Memory B cell (primary cell): ENCODE results near the gene SRRT.

ENCODE experiments used
- ATAC-seq: fragments of 150-1000 bp; cut with Tn5 transposase; 2 replicates; pipeline ENCODE4 v1.10.0; 2021; ENCODE audit warnings: low read depth, mild to moderate bottlenecking, moderate library complexity
- DNase-seq, 2 donors: peaks; one replicate each; pipeline ENCODE4 v3.0.0; 2022; ENCODE audit warnings: low spot score in 2 of 2
- H3K27ac Mint-ChIP-seq: one replicate; pipeline ENCODE4 v1.8.0; 2022; ENCODE audit warnings: mild to moderate bottlenecking, moderate library complexity, mixed read lengths
- H3K27me3 Mint-ChIP-seq: one replicate; pipeline ENCODE4 v1.8.0; 2022; ENCODE audit warnings: mixed read lengths
- H3K36me3 Mint-ChIP-seq: one replicate; pipeline ENCODE4 v1.8.0; 2022; ENCODE audit warnings: mild to moderate bottlenecking, mixed read lengths
- H3K4me1 Mint-ChIP-seq: one replicate; pipeline ENCODE4 v1.8.0; 2022; ENCODE audit warnings: mixed read lengths
- H3K4me3 Mint-ChIP-seq: one replicate; pipeline ENCODE4 v1.8.0; 2022; ENCODE audit warnings: mild to moderate bottlenecking, moderate library complexity, mixed read lengths
- H3K9me3 Mint-ChIP-seq: one replicate; pipeline ENCODE4 v1.8.0; 2022; ENCODE audit warnings: mixed read lengths

Gene SRRT

DNA sequence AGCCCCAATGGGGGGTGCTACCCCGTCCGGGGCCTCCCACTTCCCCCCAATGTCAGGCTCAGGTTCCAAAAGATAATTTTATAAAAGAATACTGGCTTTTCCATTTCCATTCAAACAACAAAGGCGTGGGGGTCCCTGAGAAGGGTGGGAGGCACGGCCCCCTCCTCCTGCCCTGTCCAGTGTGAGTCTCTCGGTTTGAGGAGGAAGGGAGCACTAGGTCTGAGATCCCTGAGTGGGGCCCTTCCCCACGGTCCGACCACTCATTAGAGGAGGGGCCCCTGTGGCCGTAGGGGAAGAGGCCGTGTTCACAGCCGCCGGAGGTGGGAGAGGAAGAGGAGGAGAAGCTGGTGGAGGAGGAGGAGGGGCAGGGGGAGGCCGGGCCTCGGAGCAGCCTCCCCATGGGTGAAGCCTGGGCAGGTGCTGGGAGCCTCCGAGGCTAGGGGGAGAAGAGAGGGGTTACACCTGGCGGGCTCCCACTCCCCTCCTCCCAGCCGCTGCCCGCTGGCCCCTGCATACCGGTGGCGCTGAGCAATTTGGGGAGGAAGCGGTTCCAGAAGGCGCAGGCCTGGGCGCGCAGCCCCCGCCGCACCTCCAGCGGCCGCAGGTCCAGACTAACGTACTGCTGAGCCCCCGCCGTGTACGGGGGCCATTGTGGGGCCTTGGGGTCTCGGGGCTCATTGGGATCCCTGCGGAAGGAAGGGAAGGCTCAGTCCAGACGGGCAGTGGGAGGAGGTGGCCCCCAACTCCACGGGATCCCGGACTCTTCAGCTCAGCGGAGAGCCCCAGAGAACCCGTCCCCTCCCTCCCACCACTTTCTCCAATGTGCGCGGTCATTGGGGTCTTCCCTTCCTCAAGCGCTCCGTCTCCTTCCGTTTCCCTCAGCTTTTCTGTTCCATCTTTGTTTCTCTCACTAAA is 16.0 kb downstream of the SRRT start:
- DNase-seq, result no peak
- H3K27ac Mint-ChIP-seq, result no peak overlapping the region

DNA sequence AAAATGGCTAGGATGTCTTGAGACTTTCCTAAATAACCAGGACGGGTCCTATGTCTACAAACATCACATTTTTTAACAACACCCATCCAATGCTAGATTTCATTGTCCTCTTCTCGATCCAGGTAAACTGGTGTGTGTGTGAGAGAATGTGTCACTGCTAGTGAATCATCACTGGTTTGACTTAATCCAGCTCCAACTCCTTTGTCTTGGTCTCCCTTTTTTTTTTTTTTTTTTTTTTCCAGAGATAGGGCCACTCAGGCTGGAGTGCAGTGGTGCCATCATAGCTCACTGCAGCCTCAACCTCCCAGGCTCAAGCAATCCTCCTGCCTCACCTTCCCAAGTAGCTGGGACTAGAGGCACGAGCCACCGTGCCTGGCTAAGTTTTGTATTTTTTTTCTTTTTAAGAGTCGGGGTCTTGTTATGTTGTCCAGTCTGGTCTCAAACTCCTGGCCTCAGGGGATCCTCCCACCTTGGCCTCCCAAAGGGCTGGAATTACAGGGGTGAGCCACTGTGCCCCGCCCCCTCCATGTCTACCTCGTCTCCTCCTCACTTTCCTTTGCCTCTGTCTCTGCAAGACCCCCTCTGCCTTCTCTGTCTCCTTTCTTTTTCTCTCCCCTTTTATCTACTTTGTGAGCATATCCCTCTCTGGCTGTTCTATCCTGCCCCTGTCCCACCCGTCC is 16.8 kb downstream of the SRRT start:
- Mint-ChIP-seq H3K27me3 (peaks cover 27% of the 10 kb centered on the region), H3K4me1 (peaks cover 36% of the 10 kb centered on the region), H3K27ac (no peak overlapping the region)

More for the DNA sequence above, 16.0 kb downstream of the SRRT start:
- Mint-ChIP-seq H3K9me3 (no peaks in the 10 kb centered on the region), H3K4me1 (peaks cover 32% of the 10 kb centered on the region), H3K27me3 (peaks cover 23% of the 10 kb centered on the region), H3K4me3 (peak overlapping the region; percentile 86), H3K36me3 (peaks cover 20% of the 10 kb centered on the region)
- ATAC-seq, result no peak

DNA sequence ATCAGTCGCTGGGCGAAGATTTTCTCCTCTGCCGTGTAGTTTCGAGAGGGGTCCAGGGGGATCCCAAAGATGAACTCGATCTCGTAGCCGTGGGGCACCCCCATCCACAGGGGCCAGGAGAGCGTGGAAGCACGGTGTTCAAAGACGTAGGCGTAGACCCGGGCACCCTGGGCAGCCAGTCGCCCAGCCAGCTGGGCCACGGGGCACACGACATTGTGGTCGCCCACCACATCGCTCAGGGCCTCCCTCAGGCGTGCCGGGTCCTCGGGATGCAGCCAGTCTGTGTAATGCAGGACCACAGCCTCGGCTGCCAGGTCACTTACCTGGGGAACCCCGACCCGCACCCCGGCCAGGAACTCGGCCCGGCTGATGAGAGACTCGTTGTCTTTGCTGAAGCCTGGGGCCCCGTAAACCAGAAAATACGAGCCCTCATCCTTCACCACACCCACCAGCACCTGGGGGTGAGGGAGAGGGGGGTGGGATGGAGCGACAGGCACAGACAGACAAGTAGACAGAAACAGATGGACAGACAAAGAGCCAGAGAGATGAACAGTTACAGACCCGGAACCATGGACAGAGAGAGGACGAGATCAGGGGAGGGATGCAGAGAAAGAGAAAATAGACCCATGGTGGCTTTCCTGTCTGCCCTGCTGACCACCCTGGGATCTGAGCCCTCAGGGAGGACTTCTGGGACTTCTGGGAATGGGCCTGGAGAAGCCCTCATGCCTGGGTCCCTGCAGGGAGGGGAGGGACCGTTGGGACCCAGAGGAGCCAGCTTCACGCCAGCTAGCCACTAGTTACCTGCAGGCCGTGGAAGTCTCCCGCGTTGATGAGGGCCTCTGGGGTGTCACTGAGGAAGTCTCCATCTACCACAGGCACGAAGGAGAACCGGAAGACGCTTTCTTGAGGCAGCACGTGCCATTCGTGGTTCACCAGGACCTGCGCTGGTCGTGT is 17.7 kb downstream of the SRRT start:
- peaks cover 6% of the 10 kb centered on the region for H3K36me3 Mint-ChIP-seq
- H3K27ac Mint-ChIP-seq, result no peak overlapping the region
- ATAC-seq, result no peak
- DNase-seq, result no peak
- H3K27me3 Mint-ChIP-seq, result peaks cover 30% of the 10 kb centered on the region
- no peaks in the 10 kb centered on the region for H3K9me3 Mint-ChIP-seq
- H3K4me3 Mint-ChIP-seq, result no peak overlapping the region
- H3K4me1 Mint-ChIP-seq, result peaks cover 29% of the 10 kb centered on the region

More for the DNA sequence above, 16.8 kb downstream of the SRRT start:
- DNase-seq (no peak), ATAC-seq (no peak)
- Mint-ChIP-seq H3K9me3 (no peaks in the 10 kb centered on the region), H3K36me3 (peaks cover 12% of the 10 kb centered on the region), H3K4me3 (peak overlapping the region; percentile 13)

GRCh38 chr7:100893318-100893895 is 18.5 kb downstream of the SRRT start:
- ATAC-seq (no peak), DNase-seq (no peak)
- H3K27me3 Mint-ChIP-seq, result peaks cover 35% of the 10 kb centered on the region
- peak overlapping the region; percentile 77 for H3K4me3 Mint-ChIP-seq
- H3K36me3 Mint-ChIP-seq, result peaks cover 4% of the 10 kb centered on the region
- no peaks in the 10 kb centered on the region for H3K9me3 Mint-ChIP-seq
- no peak overlapping the region for H3K27ac Mint-ChIP-seq
- peaks cover 22% of the 10 kb centered on the region for H3K4me1 Mint-ChIP-seq

DNA sequence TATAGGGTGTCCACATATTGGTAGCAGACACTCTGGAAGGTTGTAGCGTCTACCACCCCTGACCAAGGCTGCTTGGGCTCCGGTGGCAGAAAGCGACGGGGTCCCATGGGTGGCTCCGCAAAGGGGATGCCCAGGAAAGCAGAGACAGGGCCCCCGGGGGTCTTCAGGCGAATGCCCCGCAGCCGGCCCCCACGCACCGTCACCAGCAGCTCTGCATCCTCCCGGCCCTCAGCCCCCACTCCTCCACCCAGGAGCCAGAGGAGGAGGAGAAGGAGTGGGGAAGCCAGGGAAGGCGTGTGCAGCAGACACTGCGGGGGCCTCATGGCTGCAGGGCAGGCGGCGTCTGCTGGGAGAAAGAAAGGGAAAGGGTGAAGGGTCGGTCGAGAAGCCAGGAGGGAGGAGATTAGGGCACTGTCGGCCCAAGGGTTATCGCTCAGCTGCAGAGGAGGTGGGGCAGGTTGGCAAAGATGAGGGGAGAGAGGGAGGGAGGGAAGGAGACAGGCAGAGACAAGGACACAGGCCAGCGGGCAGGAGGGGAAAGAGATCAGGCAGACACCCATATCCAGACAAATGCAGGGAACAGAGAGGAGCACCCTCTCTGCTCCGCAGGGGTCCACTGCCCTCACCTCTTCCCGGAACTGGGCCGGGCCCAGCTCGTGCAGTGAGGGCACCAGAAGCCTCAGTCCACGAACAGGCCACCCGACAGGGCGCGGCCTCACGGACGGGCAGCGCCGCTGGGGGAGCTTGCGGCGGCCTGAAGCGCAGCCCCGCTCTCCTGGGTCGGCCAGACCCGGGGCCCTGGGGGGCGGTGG is 19.2 kb downstream of the SRRT start:
- Mint-ChIP-seq H3K27me3 (peaks cover 35% of the 10 kb centered on the region), H3K27ac (no peak overlapping the region), H3K36me3 (peaks cover 2% of the 10 kb centered on the region), H3K4me1 (peaks cover 19% of the 10 kb centered on the region), H3K4me3 (peak overlapping the region; percentile 77), H3K9me3 (no peaks in the 10 kb centered on the region)
- DNase-seq (no peak), ATAC-seq (no peak)

DNA sequence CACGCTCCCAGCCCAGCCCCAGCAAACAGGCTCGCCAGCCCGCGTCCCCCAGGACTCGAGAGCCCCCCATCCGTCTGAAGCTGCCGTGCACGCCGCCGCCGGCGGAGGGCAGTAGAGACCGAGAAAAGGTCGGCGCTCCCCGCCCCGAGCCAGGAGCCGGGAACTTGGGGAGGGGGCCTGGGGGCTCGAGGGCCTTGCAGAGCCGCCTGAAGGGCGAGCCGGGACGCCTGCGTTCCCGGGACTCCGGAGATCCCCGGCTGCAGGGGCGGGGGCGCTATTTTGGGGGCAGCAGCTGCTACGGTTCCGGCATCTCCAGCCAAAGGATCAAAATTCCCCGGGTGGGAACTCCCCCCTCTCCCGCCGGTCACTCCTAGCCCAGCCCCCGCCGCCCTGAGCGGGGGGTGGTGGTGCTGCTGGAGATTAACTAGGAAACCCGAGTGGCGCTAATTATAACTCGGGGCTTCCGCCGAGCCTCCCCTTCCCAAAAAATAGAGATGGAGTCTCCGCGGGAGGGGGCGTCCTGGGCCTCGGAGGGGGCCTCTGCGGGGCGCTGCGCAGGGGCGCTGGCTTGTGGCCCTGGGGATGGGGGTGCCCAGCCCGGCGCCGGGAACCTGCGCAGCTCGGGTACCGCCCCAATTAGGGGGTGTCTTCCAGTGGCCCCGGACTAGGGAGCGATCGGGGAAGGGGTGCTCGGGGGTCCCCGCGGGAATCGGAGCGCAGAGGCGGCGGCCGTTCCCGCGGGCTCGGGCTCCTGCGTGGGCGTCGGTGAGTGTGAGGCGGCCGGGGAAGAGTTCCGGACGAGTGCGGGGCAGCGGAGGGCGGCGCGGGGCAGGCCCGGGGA is 20.2 kb downstream of the SRRT start:
- peak; percentile 63 to 80 for DNase-seq
- no peak overlapping the region for H3K27ac Mint-ChIP-seq
- H3K9me3 Mint-ChIP-seq, result no peaks in the 10 kb centered on the region

DNA sequence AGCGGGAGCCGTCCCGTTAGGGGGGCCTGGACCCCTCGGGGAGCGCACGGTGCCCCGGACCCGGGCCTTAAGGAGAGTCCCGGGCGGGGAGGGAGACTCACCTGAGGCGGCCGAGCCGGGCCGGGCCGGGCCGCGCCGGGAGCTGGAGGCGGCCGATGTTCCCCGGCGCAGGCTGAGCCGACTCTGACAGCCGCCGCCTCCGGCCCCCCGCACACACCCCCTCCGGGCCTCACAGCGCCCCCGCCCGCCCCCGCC is 20.7 kb downstream of the SRRT start, which contains the start of gene ACHE:
Gene ACHE (minus strand): TSS at position 188 of the 255 bp plus-strand sequence. CDS start 1,656 bp downstream, outside the sequence.
- ATAC-seq, result peak; percentile 31
- H3K27ac Mint-ChIP-seq, result no peak within 1 kb of the TSS
- peaks cover 14% of the 10 kb centered on the region for H3K4me1 Mint-ChIP-seq
- no peaks in the 10 kb centered on the region for H3K9me3 Mint-ChIP-seq
- H3K4me3 Mint-ChIP-seq, result peak within 1 kb of the TSS; percentile 80
- no peak for DNase-seq
- peaks cover 2% of the 10 kb centered on the region for H3K36me3 Mint-ChIP-seq
- H3K27me3 Mint-ChIP-seq, result peaks cover 31% of the 10 kb centered on the region

More for the DNA sequence above, 20.2 kb downstream of the SRRT start:
- peaks cover 35% of the 10 kb centered on the region for H3K27me3 Mint-ChIP-seq
- H3K4me3 Mint-ChIP-seq, result peak overlapping the region; percentile 50
- peaks cover 18% of the 10 kb centered on the region for H3K4me1 Mint-ChIP-seq
- H3K36me3 Mint-ChIP-seq, result peaks cover 2% of the 10 kb centered on the region
- peak; percentile 25 for ATAC-seq

- Mint-ChIP-seq H3K9me3 (no peaks in the 10 kb centered on the region), H3K36me3 (peaks cover 2% of the 10 kb centered on the region), H3K27me3 (peaks cover 31% of the 10 kb centered on the region), H3K4me1 (peaks cover 12% of the 10 kb centered on the region), H3K27ac (no peak overlapping the region), H3K4me3 (peak overlapping the region; percentile 80)
- DNase-seq (peak in 1 of 2 donors; percentile 40), ATAC-seq (peak; percentile 2)
Observed at GRCh38 chr7:100895956-100896731, 21.2 kb downstream of the SRRT start.

DNA sequence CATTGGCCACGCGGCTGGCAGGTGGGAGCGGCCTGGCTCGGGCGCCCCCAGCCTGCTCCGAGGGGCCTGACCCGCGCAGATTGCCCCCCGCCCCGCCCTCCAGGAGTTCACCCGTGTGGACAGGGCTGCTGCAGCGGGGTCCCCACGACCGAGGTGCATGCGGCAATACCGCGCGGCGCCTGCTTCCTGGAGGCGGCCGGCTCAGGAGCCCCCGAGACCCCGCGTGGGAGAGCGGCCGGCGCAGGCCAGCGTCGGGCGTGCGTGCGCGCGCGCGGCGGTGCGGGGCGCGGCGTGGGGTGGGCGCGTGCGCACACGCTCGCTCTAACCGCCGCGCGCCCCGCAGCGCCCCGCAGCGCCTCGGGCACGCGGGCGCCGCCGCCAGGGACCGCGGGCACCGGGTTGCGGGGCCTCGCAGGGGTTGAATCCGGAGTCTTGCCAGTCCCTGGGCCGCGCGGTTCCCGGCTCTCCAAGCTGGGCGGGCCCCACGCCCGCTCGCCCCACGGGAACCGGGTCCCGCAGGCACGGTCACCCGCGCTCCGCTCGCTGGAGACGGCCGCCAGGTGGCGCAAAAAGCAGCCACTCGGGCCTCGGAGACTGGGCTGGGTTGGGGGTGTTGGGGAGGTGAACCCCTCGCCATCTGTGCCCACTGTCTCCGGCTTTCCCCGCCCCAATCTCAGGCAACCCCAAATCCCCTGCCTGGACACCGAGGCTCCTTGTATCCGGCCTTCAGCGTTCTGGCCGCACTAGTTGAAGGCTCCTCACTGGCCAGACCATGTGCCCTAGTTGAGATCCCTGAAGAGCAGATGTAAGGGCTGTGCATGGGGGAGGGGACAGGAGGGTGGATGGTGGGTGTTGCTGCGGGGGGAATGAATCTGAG is 22.1 kb downstream of the SRRT start:
- peak overlapping the region; percentile 80 for H3K4me3 Mint-ChIP-seq
- peaks cover 2% of the 10 kb centered on the region for H3K36me3 Mint-ChIP-seq
- ATAC-seq (peak; percentile 67), DNase-seq (peak; percentile 53 to 72)
- peaks cover 27% of the 10 kb centered on the region for H3K27me3 Mint-ChIP-seq
- H3K9me3 Mint-ChIP-seq, result no peaks in the 10 kb centered on the region
- H3K4me1 Mint-ChIP-seq, result peaks cover 9% of the 10 kb centered on the region
- H3K27ac Mint-ChIP-seq, result no peak overlapping the region

- DNase-seq (no peak), ATAC-seq (no peak)
- H3K36me3 Mint-ChIP-seq, result peaks cover 2% of the 10 kb centered on the region
- H3K27ac Mint-ChIP-seq, result no peak overlapping the region
- peak overlapping the region; percentile 57 for H3K4me3 Mint-ChIP-seq
- H3K27me3 Mint-ChIP-seq, result peaks cover 20% of the 10 kb centered on the region
- no peaks in the 10 kb centered on the region for H3K9me3 Mint-ChIP-seq
- peaks cover 9% of the 10 kb centered on the region for H3K4me1 Mint-ChIP-seq
Observed at GRCh38 chr7:100897772-100898454, 23.0 kb downstream of the SRRT start.
